ENCODE measurements around the gene POP4. TPM values are rescaled to one million over a fixed set of nuclear protein-coding genes. Genes with fewer than 3 reads are reported as not detected.

Gene POP4
- total and polyA plus RNA-seq, 10 of the 15 experiments (the other 5 are each of a cell fraction or from before 2014, with no cell fraction given): 52.1 to 231 (median 118) TPM

GRCh38 chr19:29663861-29664752 lies 58.0 kb downstream of the POP4 start (continued):
- TF ChIP-seq, protein P1, sequence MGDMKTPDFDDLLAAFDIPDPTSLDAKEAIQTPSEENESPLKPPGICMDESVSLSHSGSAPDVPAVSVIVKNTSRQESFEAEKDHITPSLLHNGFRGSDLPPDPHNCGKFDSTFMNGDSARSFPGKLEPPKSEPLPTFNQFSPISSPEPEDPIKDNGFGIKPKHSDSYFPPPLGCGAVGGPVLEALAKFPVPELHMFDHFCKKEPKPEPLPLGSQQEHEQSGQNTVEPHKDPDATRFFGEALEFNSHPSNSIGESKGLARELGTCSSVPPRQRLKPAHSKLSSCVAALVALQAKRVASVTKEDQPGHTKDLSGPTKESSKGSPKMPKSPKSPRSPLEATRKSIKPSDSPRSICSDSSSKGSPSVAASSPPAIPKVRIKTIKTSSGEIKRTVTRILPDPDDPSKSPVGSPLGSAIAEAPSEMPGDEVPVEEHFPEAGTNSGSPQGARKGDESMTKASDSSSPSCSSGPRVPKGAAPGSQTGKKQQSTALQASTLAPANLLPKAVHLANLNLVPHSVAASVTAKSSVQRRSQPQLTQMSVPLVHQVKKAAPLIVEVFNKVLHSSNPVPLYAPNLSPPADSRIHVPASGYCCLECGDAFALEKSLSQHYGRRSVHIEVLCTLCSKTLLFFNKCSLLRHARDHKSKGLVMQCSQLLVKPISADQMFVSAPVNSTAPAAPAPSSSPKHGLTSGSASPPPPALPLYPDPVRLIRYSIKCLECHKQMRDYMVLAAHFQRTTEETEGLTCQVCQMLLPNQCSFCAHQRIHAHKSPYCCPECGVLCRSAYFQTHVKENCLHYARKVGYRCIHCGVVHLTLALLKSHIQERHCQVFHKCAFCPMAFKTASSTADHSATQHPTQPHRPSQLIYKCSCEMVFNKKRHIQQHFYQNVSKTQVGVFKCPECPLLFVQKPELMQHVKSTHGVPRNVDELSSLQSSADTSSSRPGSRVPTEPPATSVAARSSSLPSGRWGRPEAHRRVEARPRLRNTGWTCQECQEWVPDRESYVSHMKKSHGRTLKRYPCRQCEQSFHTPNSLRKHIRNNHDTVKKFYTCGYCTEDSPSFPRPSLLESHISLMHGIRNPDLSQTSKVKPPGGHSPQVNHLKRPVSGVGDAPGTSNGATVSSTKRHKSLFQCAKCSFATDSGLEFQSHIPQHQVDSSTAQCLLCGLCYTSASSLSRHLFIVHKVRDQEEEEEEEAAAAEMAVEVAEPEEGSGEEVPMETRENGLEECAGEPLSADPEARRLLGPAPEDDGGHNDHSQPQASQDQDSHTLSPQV (IDR thresholded peaks at IDR 0.05): no peak
- TF ChIP-seq NFYA (IDR thresholded peaks at IDR 0.05; ENCODE audit: borderline replicate concordance, low read depth, low read length): no peak
- TF ChIP-seq ZNF207 (IDR thresholded peaks at IDR 0.05; ENCODE audit: borderline replicate concordance): no peak

GRCh38 chr19:29664753-29665214 lies 58.7 kb downstream of the POP4 start:
- BruUV-seq (replicated peaks): no TSS peak
- RAD21 ChIA-PET (ENCODE audit: unreplicated experiment): interaction anchor here (0.9 to 5.3 kb wide), 5 partner anchors 22 to 180 kb away, joined by 3 to 78 read pairs (median 19); partner anchors contain the start of genes C19orf12 and POP4
- POLR2A ChIA-PET: interaction anchor here (0.6 to 1.3 kb wide), 7 partner anchors 15 to 58 kb away, joined by 3 to 10 read pairs (median 3); partner anchors contain the start of gene POP4
- Histone ChIP-seq H2AFZ (ENCODE audit: control insufficient read depth, low read depth, low read length) (peak overlapping the region; percentile 73), H3K4me3 (peak overlapping the region; percentile 92), H3K9ac (ENCODE audit: control insufficient read depth, insufficient read depth, low read length) (peak overlapping the region; percentile 75), H3K36me3 (ENCODE audit: control insufficient read depth in 2 of 2, insufficient read depth in 2 of 2, low read length in 1 of 2) (no peaks in the 10 kb centered on the region; a peak in 2 of 4 replicates), H3K4me2 (ENCODE audit: control insufficient read depth, insufficient read depth) (peak overlapping the region; percentile 72), H3K79me2 (ENCODE audit: control insufficient read depth, insufficient read depth, low read length) (peaks cover 46% of the 10 kb centered on the region), H3K4me1 (ENCODE audit: control insufficient read depth, insufficient read depth, low read length) (peaks cover 30% of the 10 kb centered on the region), H3K27me3 (replicated peaks in 1 of 2; ENCODE audit: control insufficient read depth in 2 of 2, insufficient read depth in 2 of 2, low read length in 1 of 2) (no peaks in the 10 kb centered on the region), H4K20me1 (ENCODE audit: control insufficient read depth, insufficient read depth) (no peaks in the 10 kb centered on the region), H3K9me3 (replicated peaks; ENCODE audit: control insufficient read depth, insufficient read depth, low read length) (no peaks in the 10 kb centered on the region), H3K27ac (ENCODE audit: control insufficient read depth, insufficient read depth) (peak overlapping the region; percentile 84)
- CTCF ChIA-PET: interaction anchor here (0.7 to 6.5 kb wide), 11 partner anchors 15 to 97 kb away, joined by 3 to 111 read pairs (median 4); partner anchors contain the start of genes C19orf12 and POP4
- 5% methylated on average over 15 of the region's 22 CpGs for WGBS (ENCODE audit: insufficient coverage, insufficient replicate concordance, low lambda C conversion rate, missing lambda C conversion rate)
- DNase-seq (ENCODE audit: low read depth, low spot score) (no peak), ATAC-seq (no peak), FAIRE-seq (no peak)
- SMC1A ChIA-PET (ENCODE audit: uncharacterized antibody, unreplicated experiment): interaction anchor here (1.0 to 4.7 kb wide), 6 partner anchors 14 to 59 kb away, joined by 3 to 42 read pairs (median 6); partner anchors contain the start of genes C19orf12 and POP4
- in situ Hi-C loops (cut with MboI): loop anchor here (10.0 kb wide), 1 partner anchor 50 kb away; no protein-coding TSS in a partner anchor
- intact Hi-C loops (cut with micrococcal nuclease; ENCODE audit: unreplicated experiment): loop anchor here (1.0 to 2.0 kb wide), 2 partner anchors 52 to 54 kb away; no protein-coding TSS in a partner anchor
- no peak for TF ChIP-seq CREM (IDR thresholded peaks at IDR 0.05; ENCODE audit: low read depth)
- 0 out of 2 replicates have a peak, but pooled peaks have one; percentile 22 for TF ChIP-seq NBN (IDR thresholded peaks at IDR 0.05)
- peak; percentile 38; the same call in 1 of the 2 replicates for TF ChIP-seq ZNF384 (IDR thresholded peaks at IDR 0.05; ENCODE audit: borderline replicate concordance, low read depth, low read length)
- no peak for TF ChIP-seq ZNF24 (IDR thresholded peaks at IDR 0.05)
- no peak for TF ChIP-seq NRF1 (conservative IDR thresholded peaks at IDR 0.05; ENCODE audit: low read depth, low read length)
- TF ChIP-seq RAD21 (IDR thresholded peaks at IDR 0.05; ENCODE audit: insufficient read depth, low read depth, low read length): no peak; the same call in 1 of the 2 replicates
- no peak for TF ChIP-seq DPF2 (IDR thresholded peaks at IDR 0.05)
- no peak for TF ChIP-seq CHD4 (IDR thresholded peaks at IDR 0.05)
- TF ChIP-seq SMAD5 (IDR thresholded peaks at IDR 0.05; ENCODE audit: low read depth): no peak
- no peak for TF ChIP-seq ZBTB40 (IDR thresholded peaks at IDR 0.05; ENCODE audit: borderline replicate concordance)
